Loucy (cell line): ENCODE measurements around the gene SUPT20HL1.
"Not testable (repeated sequence)": the region's sequence is repeated elsewhere in the genome, so short reads cannot be mapped to it uniquely, and the experiment has no call there.

ENCODE experiments used
- H2AFZ ChIP-seq: fragments of 200-600 bp; sonication (generic); 2 replicates; pipeline ENCODE4 v1.6.0; 2016; ENCODE audit warnings: antibody characterized with exemption, mild to moderate bottlenecking, low read length, moderate library complexity
- H3F3A ChIP-seq: fragments of 200-600 bp; 2 replicates; pipeline ENCODE4 v1.6.0; 2016; ENCODE audit warnings: antibody characterized with exemption, low read depth, mild to moderate bottlenecking
- H3K27me3 ChIP-seq: fragments of 200-600 bp; sonication (generic); 2 replicates; pipeline ENCODE4 v1.6.1; 2014; ENCODE audit warnings: low read length, mild to moderate bottlenecking; ENCODE audit not compliant: insufficient read depth, poor library complexity, severe bottlenecking
- H3K36me3 ChIP-seq: fragments of 200-600 bp; sonication (generic); 2 replicates; pipeline ENCODE4 v1.6.1; 2016; ENCODE audit warnings: low read length; ENCODE audit not compliant: insufficient read depth
- H3K4me1 ChIP-seq: fragments of 200-600 bp; sonication (generic); 2 replicates; pipeline ENCODE4 v1.5.1; 2014; ENCODE audit warnings: low read length, mild to moderate bottlenecking; ENCODE audit not compliant: insufficient read depth, poor library complexity, severe bottlenecking
- H3K4me2 ChIP-seq: fragments of 200-600 bp; sonication (generic); 2 replicates; pipeline ENCODE4 v1.6.0; 2014; ENCODE audit warnings: antibody characterized with exemption, low read length, low read depth, mild to moderate bottlenecking; ENCODE audit not compliant: poor library complexity, severe bottlenecking
- H3K4me3 ChIP-seq: fragments of 200-600 bp; sonication (generic); 2 replicates; pipeline ENCODE4 v1.5.1; 2014; ENCODE audit warnings: low read length, mild to moderate bottlenecking, mixed read lengths; ENCODE audit not compliant: poor library complexity, severe bottlenecking
- H3K79me2 ChIP-seq: fragments of 200-600 bp; sonication (generic); 2 replicates; pipeline ENCODE4 v1.6.1; 2014; ENCODE audit warnings: low read length; ENCODE audit not compliant: insufficient read depth
- H3K9ac ChIP-seq: fragments of 200-600 bp; sonication (generic); 2 replicates; pipeline ENCODE4 v1.6.0; 2014; ENCODE audit warnings: mild to moderate bottlenecking, low read depth, low read length, moderate library complexity; ENCODE audit not compliant: poor library complexity, severe bottlenecking
- H3K9me2 ChIP-seq: fragments of 200-600 bp; sonication (generic); replicated peaks from 2 replicates; pipeline ENCODE4 v1.6.1; 2016; ENCODE audit warnings: low read depth, low read length, mixed read lengths
- H3K9me3 ChIP-seq: fragments of 200-600 bp; sonication (generic); 2 replicates; pipeline ENCODE4 v1.6.1; 2014; ENCODE audit warnings: mild to moderate bottlenecking, antibody characterized with exemption, low read length, low read depth; ENCODE audit not compliant: insufficient read depth
- H4K20me1 ChIP-seq: fragments of 200-600 bp; sonication (generic); 2 replicates; pipeline ENCODE4 v1.6.0; 2014; ENCODE audit warnings: antibody characterized with exemption, low read length, mild to moderate bottlenecking; ENCODE audit not compliant: insufficient read depth, poor library complexity, severe bottlenecking
- EZH2phosphoT487 ChIP-seq: fragments of 200-600 bp; IDR thresholded peaks from 2 replicates; pipeline ENCODE4 v1.6.1; 2018; ENCODE audit warnings: antibody characterized with exemption, mild to moderate bottlenecking, moderate library complexity, borderline replicate concordance
- TF ChIP-seq, protein P1 (sequence below): fragments of 200-600 bp; sonication (generic); conservative IDR thresholded peaks from 2 replicates; pipeline ENCODE4 v1.5.1; 2014; ENCODE audit warnings: mild to moderate bottlenecking, antibody characterized with exemption, low read length

The SUPT20HL1 gene

DNA sequence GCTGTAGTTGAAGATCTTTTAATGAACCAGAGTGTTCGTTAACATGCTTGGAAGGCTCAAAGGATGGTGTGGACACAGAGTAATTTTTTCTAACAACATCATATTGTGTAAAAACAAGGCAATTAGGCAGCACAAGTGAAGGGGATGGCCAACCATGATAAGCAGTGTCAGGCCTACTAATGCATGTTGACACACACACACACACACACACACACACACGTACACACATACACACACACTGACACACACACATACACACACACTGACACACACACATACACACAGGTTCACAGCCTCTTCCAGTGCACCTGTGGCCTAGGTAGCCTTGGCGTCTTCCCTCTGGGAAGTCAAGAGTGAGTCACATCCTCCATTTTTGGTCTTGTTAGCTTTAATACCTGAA lies at the start of gene SUPT20HL1:
Gene SUPT20HL1, plus strand, starts transcription at position 368 of the 400 bp plus-strand sequence. CDS start 2,122 bp downstream, outside the sequence.
- TF ChIP-seq, protein P1, sequence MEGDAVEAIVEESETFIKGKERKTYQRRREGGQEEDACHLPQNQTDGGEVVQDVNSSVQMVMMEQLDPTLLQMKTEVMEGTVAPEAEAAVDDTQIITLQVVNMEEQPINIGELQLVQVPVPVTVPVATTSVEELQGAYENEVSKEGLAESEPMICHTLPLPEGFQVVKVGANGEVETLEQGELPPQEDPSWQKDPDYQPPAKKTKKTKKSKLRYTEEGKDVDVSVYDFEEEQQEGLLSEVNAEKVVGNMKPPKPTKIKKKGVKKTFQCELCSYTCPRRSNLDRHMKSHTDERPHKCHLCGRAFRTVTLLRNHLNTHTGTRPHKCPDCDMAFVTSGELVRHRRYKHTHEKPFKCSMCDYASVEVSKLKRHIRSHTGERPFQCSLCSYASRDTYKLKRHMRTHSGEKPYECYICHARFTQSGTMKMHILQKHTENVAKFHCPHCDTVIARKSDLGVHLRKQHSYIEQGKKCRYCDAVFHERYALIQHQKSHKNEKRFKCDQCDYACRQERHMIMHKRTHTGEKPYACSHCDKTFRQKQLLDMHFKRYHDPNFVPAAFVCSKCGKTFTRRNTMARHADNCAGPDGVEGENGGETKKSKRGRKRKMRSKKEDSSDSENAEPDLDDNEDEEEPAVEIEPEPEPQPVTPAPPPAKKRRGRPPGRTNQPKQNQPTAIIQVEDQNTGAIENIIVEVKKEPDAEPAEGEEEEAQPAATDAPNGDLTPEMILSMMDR = no peak
- TF ChIP-seq EZH2phosphoT487 = no peak
- Histone ChIP-seq H3F3A (no peaks in the 10 kb centered on the region), H3K9me2 (no peaks in the 10 kb centered on the region)

DNA sequence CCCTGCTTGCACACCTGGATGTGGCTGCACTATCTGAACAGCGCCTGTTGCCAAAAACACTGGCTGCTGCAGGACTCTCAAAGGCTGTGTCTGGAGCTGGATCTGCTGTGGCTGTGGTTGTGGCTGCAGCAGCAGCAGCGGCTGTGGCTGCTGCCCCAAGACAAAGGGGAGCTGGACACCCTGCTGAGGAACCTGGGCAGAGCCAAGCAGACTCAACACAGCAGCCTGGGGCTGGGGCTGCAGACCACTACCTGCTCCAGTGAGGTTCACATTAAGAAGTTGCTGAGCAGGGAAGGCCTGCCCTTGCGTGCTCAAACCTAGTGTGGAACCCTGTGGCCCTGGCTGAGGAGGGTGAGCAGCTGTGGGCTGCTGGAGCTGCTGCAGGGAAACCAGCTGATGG lies 49.5 kb upstream of the SUPT20HL1 start:
- H3K79me2 ChIP-seq, H3K9ac ChIP-seq, H3K27me3 ChIP-seq, H3K36me3 ChIP-seq, H3K4me3 ChIP-seq, H2AFZ ChIP-seq, H3K9me2 ChIP-seq, H3K4me1 ChIP-seq, H3K9me3 ChIP-seq, H3F3A ChIP-seq, H3K4me2 ChIP-seq, H4K20me1 ChIP-seq: not testable (repeated sequence)

More for the DNA sequence above, at the start of gene SUPT20HL1:
- H4K20me1 ChIP-seq = no peaks in the 10 kb centered on the region
- H3K4me2 ChIP-seq = no peak within 1 kb of the TSS
- no peaks in the 10 kb centered on the region for H3K9me3 ChIP-seq
- H3K4me3 ChIP-seq = no peak within 1 kb of the TSS
- H3K36me3 ChIP-seq = no peaks in the 10 kb centered on the region
- peaks cover 10% of the 10 kb centered on the region for H3K4me1 ChIP-seq
- no peak within 1 kb of the TSS for H2AFZ ChIP-seq
- no peaks in the 10 kb centered on the region for H3K79me2 ChIP-seq
- H3K9ac ChIP-seq = no peak within 1 kb of the TSS
- no peaks in the 10 kb centered on the region for H3K27me3 ChIP-seq

DNA sequence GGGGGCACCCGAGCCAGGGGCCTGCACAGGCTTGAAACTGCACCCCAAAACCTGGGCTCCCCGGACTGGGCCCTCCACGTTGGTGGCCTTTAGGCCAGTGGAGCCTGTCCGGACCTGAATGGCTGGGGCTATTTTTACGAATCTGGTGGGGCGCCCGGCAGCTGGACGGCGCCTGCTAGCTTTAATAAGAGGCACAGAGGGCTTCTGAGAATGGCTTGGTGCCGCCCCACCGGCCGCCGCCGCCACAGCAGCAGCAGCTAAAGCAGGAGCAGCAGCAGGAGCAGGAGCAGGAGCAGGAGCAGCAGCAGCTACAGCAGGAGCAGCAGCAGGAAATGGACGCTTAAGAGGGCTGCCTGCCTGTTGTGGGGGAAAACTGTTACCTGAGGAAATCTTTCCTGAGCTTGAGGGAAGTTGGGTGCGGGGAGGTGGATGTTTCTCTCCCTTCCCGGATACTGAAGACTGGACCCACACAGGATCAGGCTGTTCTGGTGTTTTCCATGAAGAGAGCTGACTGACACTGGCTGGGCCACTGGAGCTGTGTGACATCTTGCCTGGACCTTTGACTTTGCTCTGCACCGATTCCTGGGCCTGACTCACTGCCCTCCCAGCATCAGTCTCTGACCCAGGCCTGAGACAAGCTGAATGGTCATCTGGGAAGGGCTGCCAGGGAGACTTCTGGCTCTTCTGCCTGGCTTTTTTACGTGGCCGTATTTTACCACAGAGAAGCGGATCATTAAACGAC lies 48.8 kb upstream of the SUPT20HL1 start:
- H2AFZ ChIP-seq, H3K9ac ChIP-seq, H3K4me2 ChIP-seq, H3K27me3 ChIP-seq, H4K20me1 ChIP-seq, H3K36me3 ChIP-seq, H3K9me3 ChIP-seq, H3F3A ChIP-seq, H3K4me1 ChIP-seq, H3K4me3 ChIP-seq, H3K79me2 ChIP-seq, H3K9me2 ChIP-seq: not testable (repeated sequence)

DNA sequence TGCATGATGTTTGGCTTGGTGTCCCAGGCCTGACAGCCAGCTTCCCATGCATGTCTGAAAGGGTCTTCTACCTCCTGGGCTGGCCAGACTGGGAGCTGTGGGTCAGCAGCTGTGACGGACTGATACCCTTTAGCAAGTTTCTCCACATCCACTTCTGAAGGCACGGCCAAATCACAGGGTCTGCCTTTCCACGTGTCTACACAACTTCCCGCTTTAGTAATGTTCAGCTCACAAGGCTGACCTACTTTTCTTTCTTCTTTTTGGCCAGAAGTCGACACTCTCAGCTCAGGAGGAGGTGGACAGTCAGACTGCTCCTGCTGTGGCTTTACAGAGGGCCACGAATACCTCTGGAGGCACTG lies 48.2 kb upstream of the SUPT20HL1 start:
- H2AFZ ChIP-seq, H3K79me2 ChIP-seq, H3F3A ChIP-seq, H3K9me2 ChIP-seq, H4K20me1 ChIP-seq, H3K4me2 ChIP-seq, H3K9ac ChIP-seq, H3K4me3 ChIP-seq, H3K4me1 ChIP-seq, H3K36me3 ChIP-seq, H3K27me3 ChIP-seq, H3K9me3 ChIP-seq: not testable (repeated sequence)
